HepG2 (cell line): Measurements from ENCODE around the gene NBR1. TPM values are rescaled to one million over a fixed set of nuclear protein-coding genes. Genes with fewer than 3 reads are reported as not detected.

Experiments
- AGO1 ChIP-seq: fragments of 200-400 bp; formaldehyde crosslinking; IDR thresholded peaks from 2 replicates; pipeline ENCODE4 v1.6.1; 2017; ENCODE audit warnings: mild to moderate bottlenecking, low read depth, low read length, moderate library complexity; ENCODE audit not compliant: poor library complexity, severe bottlenecking
- ETV5 ChIP-seq: IDR thresholded peaks from 2 replicates; pipeline ENCODE4 v1.6.1; 2018; ENCODE audit warnings: missing biosample characterization, missing genetic modification reagents, inconsistent platforms, borderline replicate concordance
- KAT7 ChIP-seq: IDR thresholded peaks from 2 replicates; pipeline ENCODE4 v1.6.1; 2018; ENCODE audit warnings: borderline replicate concordance, missing compliant biosample characterization
- KDM1A ChIP-seq: IDR thresholded peaks from 2 replicates; pipeline ENCODE4 v1.6.1; 2016; ENCODE audit warnings: missing compliant biosample characterization
- PHF8 ChIP-seq: sonication (generic); formaldehyde crosslinking; IDR thresholded peaks from 2 replicates; pipeline ENCODE4 v1.5.0; 2020; ENCODE audit warnings: missing genetic modification reagents
- SAP130 ChIP-seq: IDR thresholded peaks from 2 replicates; pipeline ENCODE4 v1.6.1; 2016; ENCODE audit warnings: low read depth
- SRSF1 ChIP-seq: fragments of 200-400 bp; formaldehyde crosslinking; optimal IDR thresholded peaks from 2 replicates; pipeline ENCODE3; 2017; ENCODE audit warnings: mild to moderate bottlenecking, low read depth, low read length, moderate library complexity
- SSRP1 ChIP-seq: IDR thresholded peaks from 2 replicates; pipeline ENCODE4 v1.6.1; 2016; ENCODE audit warnings: control low read depth
- ZNF232 ChIP-seq: sonication (generic); formaldehyde crosslinking; IDR thresholded peaks from 2 replicates; pipeline ENCODE4 v1.4.0; 2020; ENCODE audit warnings: missing genetic modification reagents, borderline replicate concordance
- ZNF256 ChIP-seq: sonication (generic); formaldehyde crosslinking; conservative IDR thresholded peaks from 2 replicates; pipeline ENCODE4 v1.4.0; 2020; ENCODE audit warnings: missing genetic modification reagents
- ZNF331 ChIP-seq: sonication (generic); formaldehyde crosslinking; IDR thresholded peaks from 2 replicates; pipeline ENCODE4 v1.4.0; 2020; ENCODE audit warnings: missing genetic modification reagents
- ZSCAN31 ChIP-seq: sonication (generic); formaldehyde crosslinking; IDR thresholded peaks from 2 replicates; pipeline ENCODE4 v1.5.0; 2020; ENCODE audit warnings: low read depth, mild to moderate bottlenecking, missing genetic modification reagents
- polyA plus RNA-seq, 8 experiments: library from polyadenylated mRNA; depleted of rRNA in 3 of 8; stranded (reverse) in 7 of 8; unstranded in 1 of 8; fragments of >200 nt; fragmentation: Illumina TruSeq in 4 of 8; extraction: Trizol in 4 of 8; gene quantifications; 2 replicates each; pipeline versions ENCODE4 v1.2.1 to v1.2.3, GENCODE V29; 2011 to 2016; ENCODE audit warnings: low read depth in 4 of 8, missing spikeins in 1 of 8, mixed read lengths in 1 of 8; ENCODE audit not compliant: insufficient read depth in 1 of 8
- total RNA-seq, 5 experiments: library from RNA; depleted of rRNA; stranded (reverse); fragments of >200 nt; fragmentation: Illumina TruSeq; extraction: Trizol; gene quantifications; 2 replicates each; pipeline ENCODE4 v1.2.3, GENCODE V29; 2016; ENCODE audit warnings: low read depth in 1 of 5
- TF ChIP-seq, protein P1 (sequence below): sonication (generic); formaldehyde crosslinking; IDR thresholded peaks from 2 replicates; pipeline ENCODE4 v1.5.0; 2020; ENCODE audit warnings: mild to moderate bottlenecking, missing genetic modification reagents
- TF ChIP-seq, protein P2 (sequence below): sonication (generic); formaldehyde crosslinking; IDR thresholded peaks from 2 replicates; pipeline ENCODE4 v1.8.0; 2022; ENCODE audit warnings: missing genetic modification reagents, low read depth, mild to moderate bottlenecking, borderline replicate concordance
- TF ChIP-seq, protein P3 (sequence below): sonication (generic); formaldehyde crosslinking; IDR thresholded peaks from 2 replicates; pipeline ENCODE4 v1.4.0; 2020; ENCODE audit warnings: mild to moderate bottlenecking, missing genetic modification reagents, borderline replicate concordance
- TF ChIP-seq, protein P4 (sequence below): sonication (generic); formaldehyde crosslinking; IDR thresholded peaks from 2 replicates; pipeline ENCODE4 v1.5.0; 2020; ENCODE audit warnings: mild to moderate bottlenecking, missing genetic modification reagents, borderline replicate concordance

Gene NBR1
- total and polyA plus RNA-seq, 2 of the 13 experiments (the other 11 are each of a cell fraction or from before 2014, with no cell fraction given) = 51.7 to 121 TPM

DNA sequence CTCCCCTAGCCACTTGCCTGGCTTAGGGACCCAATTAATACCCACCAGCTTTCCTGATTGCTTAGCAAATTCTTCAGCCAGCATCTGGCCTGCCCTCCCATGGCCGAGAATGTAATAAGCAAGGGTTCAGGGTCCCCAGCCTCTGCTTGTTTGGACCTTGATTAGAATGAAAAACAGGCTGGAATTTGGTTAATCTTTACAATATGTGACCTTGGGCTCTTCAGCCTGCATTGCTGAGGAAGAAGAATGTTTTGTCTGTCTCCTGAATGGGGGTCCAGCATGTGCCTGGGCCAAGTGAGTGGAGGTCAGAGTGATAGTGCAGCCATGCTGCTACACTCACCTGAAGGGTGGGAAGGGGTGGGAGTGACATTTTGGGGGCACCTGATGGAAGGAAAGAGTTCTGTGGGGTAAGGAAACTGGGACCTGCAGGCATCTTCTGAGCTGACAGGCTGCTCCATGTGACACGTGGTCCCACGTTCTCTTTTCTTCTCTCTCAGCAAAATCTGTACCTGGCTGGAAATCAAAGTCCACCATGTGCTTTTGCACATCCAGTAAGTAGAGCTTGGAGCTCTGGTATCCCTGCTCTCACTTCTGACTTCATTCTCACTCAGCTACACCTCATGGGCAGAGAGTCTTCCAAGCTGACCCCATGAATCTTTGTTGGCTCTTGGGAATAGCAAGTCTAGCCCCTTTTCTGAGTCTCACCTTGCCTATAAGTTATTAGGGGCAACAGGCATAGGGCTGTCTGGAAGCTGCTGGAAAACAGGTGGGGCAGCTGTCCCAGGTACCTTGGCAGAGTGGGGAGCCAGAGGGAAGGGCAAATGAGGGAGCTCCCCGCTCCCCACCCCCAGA lies 46.0 kb downstream of the NBR1 start (continued):
- TF ChIP-seq, protein P1, sequence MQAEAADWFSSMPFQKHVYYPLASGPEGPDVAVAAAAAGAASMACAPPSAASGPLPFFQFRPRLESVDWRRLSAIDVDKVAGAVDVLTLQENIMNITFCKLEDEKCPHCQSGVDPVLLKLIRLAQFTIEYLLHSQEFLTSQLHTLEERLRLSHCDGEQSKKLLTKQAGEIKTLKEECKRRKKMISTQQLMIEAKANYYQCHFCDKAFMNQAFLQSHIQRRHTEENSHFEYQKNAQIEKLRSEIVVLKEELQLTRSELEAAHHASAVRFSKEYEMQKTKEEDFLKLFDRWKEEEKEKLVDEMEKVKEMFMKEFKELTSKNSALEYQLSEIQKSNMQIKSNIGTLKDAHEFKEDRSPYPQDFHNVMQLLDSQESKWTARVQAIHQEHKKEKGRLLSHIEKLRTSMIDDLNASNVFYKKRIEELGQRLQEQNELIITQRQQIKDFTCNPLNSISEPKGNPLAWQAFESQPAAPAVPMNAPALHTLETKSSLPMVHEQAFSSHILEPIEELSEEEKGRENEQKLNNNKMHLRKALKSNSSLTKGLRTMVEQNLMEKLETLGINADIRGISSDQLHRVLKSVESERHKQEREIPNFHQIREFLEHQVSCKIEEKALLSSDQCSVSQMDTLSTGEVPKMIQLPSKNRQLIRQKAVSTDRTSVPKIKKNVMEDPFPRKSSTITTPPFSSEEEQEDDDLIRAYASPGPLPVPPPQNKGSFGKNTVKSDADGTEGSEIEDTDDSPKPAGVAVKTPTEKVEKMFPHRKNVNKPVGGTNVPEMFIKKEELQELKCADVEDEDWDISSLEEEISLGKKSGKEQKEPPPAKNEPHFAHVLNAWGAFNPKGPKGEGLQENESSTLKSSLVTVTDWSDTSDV (CRISPR knock-in tag) = peak; percentile 77; the same call in 1 of the 2 replicates
- TF ChIP-seq KAT7 (CRISPR knock-in tag) (peak; percentile 78; the same call in 1 of the 2 replicates), KDM1A (CRISPR knock-in tag) (peak; percentile 8; the same call in 1 of the 2 replicates), SAP130 (CRISPR knock-in tag) (peak; percentile 92), AGO1 (no peak), ZNF331 (CRISPR knock-in tag) (peak; percentile 84), ZNF232 (peak; percentile 66), ZSCAN31 (CRISPR knock-in tag) (peak; percentile 79), ETV5 (peak; percentile 35; the same call in 1 of the 2 replicates), ZNF256 (CRISPR knock-in tag) (peak; percentile 13; the same call in 1 of the 2 replicates), PHF8 (CRISPR knock-in tag) (peak; percentile 49), SSRP1 (CRISPR knock-in tag) (peak; percentile 32; the same call in 1 of the 2 replicates), SRSF1 (no peak)
- TF ChIP-seq, protein P2, sequence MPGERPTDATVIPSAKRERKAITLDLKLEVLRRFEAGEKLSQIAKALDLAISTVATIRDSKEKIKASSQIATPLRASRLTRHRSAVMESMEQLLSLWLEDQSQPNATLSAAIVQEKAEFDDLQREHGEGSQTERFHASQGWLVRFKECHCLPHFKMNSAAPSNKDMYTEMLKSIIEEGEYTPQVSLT (CRISPR knock-in tag) = no peak
- TF ChIP-seq, protein P3, sequence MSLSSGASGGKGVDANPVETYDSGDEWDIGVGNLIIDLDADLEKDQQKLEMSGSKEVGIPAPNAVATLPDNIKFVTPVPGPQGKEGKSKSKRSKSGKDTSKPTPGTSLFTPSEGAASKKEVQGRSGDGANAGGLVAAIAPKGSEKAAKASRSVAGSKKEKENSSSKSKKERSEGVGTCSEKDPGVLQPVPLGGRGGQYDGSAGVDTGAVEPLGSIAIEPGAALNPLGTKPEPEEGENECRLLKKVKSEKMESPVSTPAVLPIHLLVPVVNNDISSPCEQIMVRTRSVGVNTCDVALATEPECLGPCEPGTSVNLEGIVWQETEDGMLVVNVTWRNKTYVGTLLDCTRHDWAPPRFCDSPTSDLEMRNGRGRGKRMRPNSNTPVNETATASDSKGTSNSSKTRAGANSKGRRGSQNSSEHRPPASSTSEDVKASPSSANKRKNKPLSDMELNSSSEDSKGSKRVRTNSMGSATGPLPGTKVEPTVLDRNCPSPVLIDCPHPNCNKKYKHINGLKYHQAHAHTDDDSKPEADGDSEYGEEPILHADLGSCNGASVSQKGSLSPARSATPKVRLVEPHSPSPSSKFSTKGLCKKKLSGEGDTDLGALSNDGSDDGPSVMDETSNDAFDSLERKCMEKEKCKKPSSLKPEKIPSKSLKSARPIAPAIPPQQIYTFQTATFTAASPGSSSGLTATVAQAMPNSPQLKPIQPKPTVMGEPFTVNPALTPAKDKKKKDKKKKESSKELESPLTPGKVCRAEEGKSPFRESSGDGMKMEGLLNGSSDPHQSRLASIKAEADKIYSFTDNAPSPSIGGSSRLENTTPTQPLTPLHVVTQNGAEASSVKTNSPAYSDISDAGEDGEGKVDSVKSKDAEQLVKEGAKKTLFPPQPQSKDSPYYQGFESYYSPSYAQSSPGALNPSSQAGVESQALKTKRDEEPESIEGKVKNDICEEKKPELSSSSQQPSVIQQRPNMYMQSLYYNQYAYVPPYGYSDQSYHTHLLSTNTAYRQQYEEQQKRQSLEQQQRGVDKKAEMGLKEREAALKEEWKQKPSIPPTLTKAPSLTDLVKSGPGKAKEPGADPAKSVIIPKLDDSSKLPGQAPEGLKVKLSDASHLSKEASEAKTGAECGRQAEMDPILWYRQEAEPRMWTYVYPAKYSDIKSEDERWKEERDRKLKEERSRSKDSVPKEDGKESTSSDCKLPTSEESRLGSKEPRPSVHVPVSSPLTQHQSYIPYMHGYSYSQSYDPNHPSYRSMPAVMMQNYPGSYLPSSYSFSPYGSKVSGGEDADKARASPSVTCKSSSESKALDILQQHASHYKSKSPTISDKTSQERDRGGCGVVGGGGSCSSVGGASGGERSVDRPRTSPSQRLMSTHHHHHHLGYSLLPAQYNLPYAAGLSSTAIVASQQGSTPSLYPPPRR (CRISPR knock-in tag) = peak; percentile 76
- TF ChIP-seq, protein P4, sequence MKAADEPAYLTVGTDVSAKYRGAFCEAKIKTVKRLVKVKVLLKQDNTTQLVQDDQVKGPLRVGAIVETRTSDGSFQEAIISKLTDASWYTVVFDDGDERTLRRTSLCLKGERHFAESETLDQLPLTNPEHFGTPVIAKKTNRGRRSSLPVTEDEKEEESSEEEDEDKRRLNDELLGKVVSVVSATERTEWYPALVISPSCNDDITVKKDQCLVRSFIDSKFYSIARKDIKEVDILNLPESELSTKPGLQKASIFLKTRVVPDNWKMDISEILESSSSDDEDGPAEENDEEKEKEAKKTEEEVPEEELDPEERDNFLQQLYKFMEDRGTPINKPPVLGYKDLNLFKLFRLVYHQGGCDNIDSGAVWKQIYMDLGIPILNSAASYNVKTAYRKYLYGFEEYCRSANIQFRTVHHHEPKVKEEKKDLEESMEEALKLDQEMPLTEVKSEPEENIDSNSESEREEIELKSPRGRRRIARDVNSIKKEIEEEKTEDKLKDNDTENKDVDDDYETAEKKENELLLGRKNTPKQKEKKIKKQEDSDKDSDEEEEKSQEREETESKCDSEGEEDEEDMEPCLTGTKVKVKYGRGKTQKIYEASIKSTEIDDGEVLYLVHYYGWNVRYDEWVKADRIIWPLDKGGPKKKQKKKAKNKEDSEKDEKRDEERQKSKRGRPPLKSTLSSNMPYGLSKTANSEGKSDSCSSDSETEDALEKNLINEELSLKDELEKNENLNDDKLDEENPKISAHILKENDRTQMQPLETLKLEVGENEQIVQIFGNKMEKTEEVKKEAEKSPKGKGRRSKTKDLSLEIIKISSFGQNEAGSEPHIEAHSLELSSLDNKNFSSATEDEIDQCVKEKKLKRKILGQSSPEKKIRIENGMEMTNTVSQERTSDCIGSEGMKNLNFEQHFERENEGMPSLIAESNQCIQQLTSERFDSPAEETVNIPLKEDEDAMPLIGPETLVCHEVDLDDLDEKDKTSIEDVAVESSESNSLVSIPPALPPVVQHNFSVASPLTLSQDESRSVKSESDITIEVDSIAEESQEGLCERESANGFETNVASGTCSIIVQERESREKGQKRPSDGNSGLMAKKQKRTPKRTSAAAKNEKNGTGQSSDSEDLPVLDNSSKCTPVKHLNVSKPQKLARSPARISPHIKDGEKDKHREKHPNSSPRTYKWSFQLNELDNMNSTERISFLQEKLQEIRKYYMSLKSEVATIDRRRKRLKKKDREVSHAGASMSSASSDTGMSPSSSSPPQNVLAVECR = peak; percentile 73; the same call in 1 of the 2 replicates
